ENCODE data around the gene STPG4.

The STPG4 gene

GRCh38 chr2:47196046-47196445, 40.9 kb upstream of the STPG4 start:
- DNase-seq = no peak
- no peak for TF ChIP-seq CTCF (IDR thresholded peaks at IDR 0.05)
- H3K9me3 Mint-ChIP-seq = no peaks in the 10 kb centered on the region
- H3K27me3 Mint-ChIP-seq (ENCODE audit: low read depth, poor library complexity) = peaks cover 11% of the 10 kb centered on the region
- peaks cover 70% of the 10 kb centered on the region for H3K4me1 Mint-ChIP-seq
- H3K27ac Mint-ChIP-seq = no peak overlapping the region
- no peaks in the 10 kb centered on the region for H3K36me3 Mint-ChIP-seq (ENCODE audit: low read depth)
- H3K4me3 Mint-ChIP-seq = no peak overlapping the region

- Mint-ChIP-seq H3K9me3 (no peaks in the 10 kb centered on the region), H3K27me3 (ENCODE audit: low read depth, poor library complexity) (peaks cover 11% of the 10 kb centered on the region), H3K4me1 (peaks cover 71% of the 10 kb centered on the region), H3K4me3 (no peak overlapping the region), H3K36me3 (ENCODE audit: low read depth) (no peaks in the 10 kb centered on the region), H3K27ac (no peak overlapping the region)
- TF ChIP-seq CTCF (IDR thresholded peaks at IDR 0.05) = no peak
- DNase-seq = no peak
These were observed 40.0 kb upstream of the STPG4 start for GRCh38 chr2:47195148-47195547.

- peak overlapping the region; percentile 13 for H3K4me3 Mint-ChIP-seq
- H3K4me1 Mint-ChIP-seq = peaks cover 69% of the 10 kb centered on the region
- no peak for TF ChIP-seq CTCF (IDR thresholded peaks at IDR 0.05)
- DNase-seq = no peak
- H3K27me3 Mint-ChIP-seq (ENCODE audit: low read depth, poor library complexity) = peaks cover 11% of the 10 kb centered on the region
- no peak overlapping the region for H3K27ac Mint-ChIP-seq
- no peaks in the 10 kb centered on the region for H3K36me3 Mint-ChIP-seq (ENCODE audit: low read depth)
- no peaks in the 10 kb centered on the region for H3K9me3 Mint-ChIP-seq
These were observed 39.3 kb upstream of the STPG4 start for GRCh38 chr2:47194410-47194809.

- H3K9me3 Mint-ChIP-seq = no peaks in the 10 kb centered on the region
- DNase-seq = no peak
- H3K4me3 Mint-ChIP-seq = no peak overlapping the region
- H3K27ac Mint-ChIP-seq = no peak overlapping the region
- no peaks in the 10 kb centered on the region for H3K36me3 Mint-ChIP-seq (ENCODE audit: low read depth)
- peaks cover 11% of the 10 kb centered on the region for H3K27me3 Mint-ChIP-seq (ENCODE audit: low read depth, poor library complexity)
- H3K4me1 Mint-ChIP-seq = peaks cover 61% of the 10 kb centered on the region
- no peak for TF ChIP-seq CTCF (IDR thresholded peaks at IDR 0.05)
These were observed 38.5 kb upstream of the STPG4 start for GRCh38 chr2:47193607-47194006.

GRCh38 chr2:47190188-47190881, 35.2 kb upstream of the STPG4 start:
- Mint-ChIP-seq H3K4me3 (no peak overlapping the region), H3K27me3 (ENCODE audit: low read depth, poor library complexity) (peaks cover 4% of the 10 kb centered on the region), H3K36me3 (ENCODE audit: low read depth) (no peaks in the 10 kb centered on the region), H3K4me1 (peaks cover 65% of the 10 kb centered on the region), H3K27ac (no peak overlapping the region), H3K9me3 (no peaks in the 10 kb centered on the region)
- no peak for TF ChIP-seq CTCF (IDR thresholded peaks at IDR 0.05)
- no peak for DNase-seq

GRCh38 chr2:47189635-47190034, 34.5 kb upstream of the STPG4 start:
- H3K27ac Mint-ChIP-seq = no peak overlapping the region
- no peak for TF ChIP-seq CTCF (IDR thresholded peaks at IDR 0.05)
- DNase-seq = no peak

More at GRCh38 chr2:47189635-47190034, 34.5 kb upstream of the STPG4 start:
- Mint-ChIP-seq H3K36me3 (ENCODE audit: low read depth) (no peaks in the 10 kb centered on the region), H3K4me3 (no peak overlapping the region), H3K27me3 (ENCODE audit: low read depth, poor library complexity) (peaks cover 4% of the 10 kb centered on the region), H3K4me1 (peaks cover 58% of the 10 kb centered on the region), H3K9me3 (no peaks in the 10 kb centered on the region)
